GM23248 (cell line): ENCODE results near the gene LYPD8. TPM values are rescaled to one million over a fixed set of nuclear protein-coding genes. Genes with fewer than 3 reads are reported as not detected.

Source experiments
- DNase-seq: peaks from one replicate; pipeline ENCODE4 v3.0.0-alpha.2; 2015
- H2AFZ ChIP-seq: fragments of 200-600 bp; sonication (generic); 2 replicates; pipeline ENCODE4 v1.6.1; 2016; ENCODE audit warnings: antibody characterized with exemption
- H3F3A ChIP-seq: fragments of 200-600 bp; sonication (generic); 2 replicates; pipeline ENCODE4 v1.6.1; 2016; ENCODE audit warnings: mild to moderate bottlenecking, antibody characterized with exemption, mixed run types; ENCODE audit not compliant: insufficient read depth
- H3K27ac ChIP-seq: fragments of 200-600 bp; sonication (generic); 2 replicates; pipeline ENCODE4 v1.5.1; 2016; ENCODE audit warnings: mild to moderate bottlenecking
- H3K27me3 ChIP-seq: fragments of 200-600 bp; sonication (generic); replicated peaks from 2 replicates; pipeline ENCODE4 v1.6.1; 2016; ENCODE audit warnings: mild to moderate bottlenecking; ENCODE audit not compliant: insufficient read depth
- H3K36me3 ChIP-seq: fragments of 200-600 bp; sonication (generic); 2 replicates; pipeline ENCODE4 v1.6.1; 2016; ENCODE audit warnings: low read depth, mild to moderate bottlenecking
- H3K4me1 ChIP-seq: fragments of 200-600 bp; sonication (generic); 2 replicates; pipeline ENCODE4 v1.6.1; 2016; ENCODE audit warnings: mild to moderate bottlenecking; ENCODE audit not compliant: insufficient read depth
- H3K4me2 ChIP-seq: fragments of 200-600 bp; sonication (generic); one replicate; pipeline ENCODE4 v1.6.1; 2016; ENCODE audit warnings: mild to moderate bottlenecking; ENCODE audit not compliant: unreplicated experiment
- H3K4me3 ChIP-seq: fragments of 200-600 bp; sonication (generic); 2 replicates; pipeline ENCODE4 v1.5.1; 2016; ENCODE audit warnings: mild to moderate bottlenecking
- H3K79me2 ChIP-seq: fragments of 200-600 bp; sonication (generic); 2 replicates; pipeline ENCODE4 v1.6.1; 2016; ENCODE audit warnings: mild to moderate bottlenecking; ENCODE audit not compliant: insufficient read depth
- H3K9ac ChIP-seq: fragments of 200-600 bp; sonication (generic); 2 replicates; pipeline ENCODE4 v1.6.1; 2016; ENCODE audit warnings: mild to moderate bottlenecking
- H3K9me2 ChIP-seq: fragments of 200-600 bp; sonication (generic); 2 replicates; pipeline ENCODE4 v1.6.1; 2016; ENCODE audit warnings: mixed run types, mild to moderate bottlenecking, moderate library complexity; ENCODE audit not compliant: insufficient read depth
- H3K9me3 ChIP-seq: fragments of 200-600 bp; sonication (generic); one replicate; pipeline ENCODE4 v1.6.1; 2017; ENCODE audit warnings: low read depth
- H4K20me1 ChIP-seq: fragments of 200-600 bp; sonication (generic); 2 replicates; pipeline ENCODE4 v1.6.0; 2016; ENCODE audit not compliant: insufficient read depth
- EZH2 ChIP-seq: fragments of 200-600 bp; sonication (generic); IDR thresholded peaks from 2 replicates; pipeline ENCODE4 v1.6.1; 2018; ENCODE audit warnings: antibody characterized with exemption, mild to moderate bottlenecking; ENCODE audit not compliant: insufficient read depth, poor library complexity, severe bottlenecking
- EZH2phosphoT487 ChIP-seq: fragments of 200-600 bp; sonication (generic); IDR thresholded peaks from 2 replicates; pipeline ENCODE4 v1.6.1; 2018; ENCODE audit warnings: antibody characterized with exemption, moderate library complexity, mild to moderate bottlenecking, low read depth; ENCODE audit not compliant: insufficient read depth
- WGBS, 2 experiments: methylation state at CpG; one replicate each; pipeline ENCODE4 v1.1.6; 2015 to 2017; ENCODE audit warnings: low lambda C conversion rate in 2 of 2, low coverage in 1 of 2; ENCODE audit errors: missing lambda C conversion rate in 2 of 2; 5-methylcytosine and 5-hydroxymethylcytosine counted together
- in situ Hi-C: fragments of 300-500 bp; cut with MboI; formaldehyde crosslinking; loops from 2 replicates; pipeline ENCODE4 v1.15.0; 2020
- polyA plus RNA-seq: library from polyadenylated mRNA; unstranded; fragments of >200 nt; fragmentation: Nextera tagmentation; extraction: Ambion mirVana; gene quantifications from 2 replicates; pipeline ENCODE4 v1.2.1, GENCODE V29; 2016
- total RNA-seq: library from RNA; depleted of rRNA; stranded (reverse); fragments of >200 nt; shearing (Covaris generic); gene quantifications from 2 replicates; pipeline ENCODE4 v1.2.3, GENCODE V29; 2014

Gene LYPD8
- total and polyA plus RNA-seq, 2 experiments from 2014 or later: not detected

DNA sequence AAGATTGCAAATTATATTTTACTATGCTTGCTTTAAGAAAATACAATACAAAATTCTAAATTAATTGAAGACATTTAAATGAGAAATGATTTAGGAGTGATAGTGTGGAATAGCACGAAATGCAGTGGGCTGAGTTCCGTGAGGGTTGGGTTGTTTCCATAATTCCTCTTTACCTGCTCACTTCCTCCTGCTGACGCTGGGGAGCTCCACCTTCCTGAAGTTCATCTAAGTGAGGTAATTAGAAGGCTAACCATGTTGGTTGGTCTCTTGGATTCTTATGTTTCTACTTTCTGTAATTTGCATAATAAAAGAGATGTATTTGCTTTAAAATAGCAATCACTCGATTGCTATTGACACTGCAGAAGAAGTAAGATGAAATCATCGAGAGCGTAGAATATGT, 57.7 kb downstream of the LYPD8 start:
- in situ Hi-C loops: no loop called here
- Histone ChIP-seq H3K9me2 (no peaks in the 10 kb centered on the region), H3K27me3 (no peaks in the 10 kb centered on the region), H3K36me3 (no peaks in the 10 kb centered on the region), H3K9me3 (no peaks in the 10 kb centered on the region), H3K4me1 (no peaks in the 10 kb centered on the region), H2AFZ (no peak overlapping the region), H3K27ac (no peak overlapping the region), H3K9ac (no peak overlapping the region), H3K4me2 (no peak overlapping the region), H3K4me3 (no peak overlapping the region), H3K79me2 (no peaks in the 10 kb centered on the region), H3F3A (no peaks in the 10 kb centered on the region), H4K20me1 (no peaks in the 10 kb centered on the region)
- 27 to 33% methylated on average over 6 of the region's 6 CpGs for WGBS, 2 experiments
- DNase-seq: no peak
- TF ChIP-seq EZH2: no peak

DNA sequence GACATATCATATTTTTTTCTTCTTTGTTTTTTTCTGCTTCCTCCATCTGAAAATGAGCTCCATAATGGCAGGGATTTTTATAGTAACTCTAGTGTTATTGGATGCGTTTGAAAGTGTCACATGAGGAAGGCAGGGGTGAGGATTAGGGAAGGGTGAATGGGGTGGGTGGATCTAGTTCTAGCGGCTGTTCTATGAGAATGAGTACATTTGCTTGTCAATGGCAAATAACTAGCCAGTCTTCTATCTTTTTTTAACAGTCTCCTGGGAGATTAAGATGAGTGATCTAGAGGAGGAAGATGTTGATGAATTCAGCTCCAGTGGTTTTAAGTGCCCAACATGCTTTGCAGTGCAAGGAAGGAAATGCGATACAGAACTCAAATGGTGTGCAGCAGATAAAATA, 58.8 kb downstream of the LYPD8 start:
- no peaks in the 10 kb centered on the region for H4K20me1 ChIP-seq
- H3K9me3 ChIP-seq: no peaks in the 10 kb centered on the region
- no peak overlapping the region for H3K9ac ChIP-seq
- no peaks in the 10 kb centered on the region for H3K79me2 ChIP-seq
- WGBS, 2 experiments: 50 to 58% methylated on average over 3 of the region's 3 CpGs
- no peak overlapping the region for H3K4me3 ChIP-seq
- H3K4me1 ChIP-seq: no peaks in the 10 kb centered on the region
- TF ChIP-seq EZH2phosphoT487 (no peak), EZH2 (no peak)
- H3K27ac ChIP-seq: no peak overlapping the region
- no peak for DNase-seq
- no peak overlapping the region for H2AFZ ChIP-seq
- no peaks in the 10 kb centered on the region for H3K9me2 ChIP-seq
- no peaks in the 10 kb centered on the region for H3K36me3 ChIP-seq
- H3K4me2 ChIP-seq: no peak overlapping the region
- no peaks in the 10 kb centered on the region for H3K27me3 ChIP-seq
- in situ Hi-C loops: no loop called here
- H3F3A ChIP-seq: no peaks in the 10 kb centered on the region

DNA sequence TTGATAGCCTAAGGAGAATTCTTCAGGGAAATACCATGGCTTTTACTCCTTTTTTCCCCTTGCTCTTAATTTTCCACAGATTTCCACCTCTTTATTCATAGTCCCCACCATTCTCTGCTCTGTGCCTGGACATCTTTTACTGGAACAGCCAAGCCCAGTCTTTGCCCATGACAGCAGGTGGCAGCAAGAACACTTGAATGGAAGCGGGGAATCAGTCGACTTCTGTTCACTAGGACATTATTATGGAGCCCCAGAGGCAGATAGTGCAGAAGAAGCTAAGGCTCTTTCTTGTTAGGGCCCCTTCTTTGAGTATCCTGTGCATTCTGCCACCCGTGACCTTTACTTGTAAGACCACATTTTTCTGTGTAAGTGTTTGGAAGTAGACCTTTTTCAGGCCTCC, 59.3 kb downstream of the LYPD8 start:
- Histone ChIP-seq H3K4me2 (no peak overlapping the region), H3K9me3 (no peaks in the 10 kb centered on the region), H3K9ac (no peak overlapping the region), H4K20me1 (no peaks in the 10 kb centered on the region), H3K9me2 (no peaks in the 10 kb centered on the region), H2AFZ (no peak overlapping the region), H3K4me1 (no peaks in the 10 kb centered on the region), H3K79me2 (no peaks in the 10 kb centered on the region), H3F3A (no peaks in the 10 kb centered on the region), H3K27ac (no peak overlapping the region), H3K36me3 (no peaks in the 10 kb centered on the region), H3K4me3 (no peak overlapping the region), H3K27me3 (no peaks in the 10 kb centered on the region)
- in situ Hi-C loops: no loop called here
- WGBS, 2 experiments: 9 to 13% methylated on average over 3 of the region's 3 CpGs
- TF ChIP-seq EZH2phosphoT487 (no peak), EZH2 (no peak)
- peak; percentile 3 for DNase-seq

DNA sequence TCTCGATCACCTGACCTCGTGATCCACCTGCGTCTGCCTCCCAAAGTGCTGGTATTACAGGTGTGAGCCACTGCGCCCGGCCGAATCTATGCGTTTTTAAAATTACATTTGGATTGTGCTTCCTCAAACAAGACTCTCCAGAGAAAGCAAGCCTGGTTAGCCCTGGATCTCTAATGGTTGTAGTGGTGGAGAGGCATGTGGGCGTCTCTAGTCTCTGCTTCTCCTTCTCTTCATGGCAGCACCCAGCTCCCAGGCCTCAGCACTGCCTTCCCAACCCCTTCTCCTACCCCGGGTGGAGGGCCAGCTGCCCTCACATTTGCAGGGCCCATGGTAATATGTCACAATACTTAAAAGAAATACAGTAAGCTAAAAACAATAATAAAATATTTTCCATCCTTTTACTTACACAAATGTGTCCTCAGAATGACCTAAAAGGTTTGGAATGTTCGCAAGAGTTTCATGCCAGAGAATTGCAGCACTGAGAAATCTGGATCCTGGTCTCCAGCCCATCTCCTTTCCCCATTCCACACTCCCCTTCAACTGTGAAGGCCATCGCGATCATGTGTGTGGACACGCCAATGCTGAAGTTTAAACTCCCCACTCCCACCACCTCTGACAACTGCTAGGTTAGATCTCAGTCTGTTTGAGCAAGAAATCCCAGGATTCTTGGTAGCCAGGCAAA, 60.0 kb downstream of the LYPD8 start:
- H3K4me2 ChIP-seq: no peak overlapping the region
- in situ Hi-C loops: no loop called here
- H3K79me2 ChIP-seq: no peaks in the 10 kb centered on the region
- no peak overlapping the region for H3K9ac ChIP-seq
- WGBS, 2 experiments: 40 to 42% methylated on average over 13 of the region's 13 CpGs
- TF ChIP-seq EZH2: no peak
- TF ChIP-seq EZH2phosphoT487: no peak
- no peaks in the 10 kb centered on the region for H3F3A ChIP-seq
- H3K9me2 ChIP-seq: no peaks in the 10 kb centered on the region
- no peaks in the 10 kb centered on the region for H3K4me1 ChIP-seq
- no peaks in the 10 kb centered on the region for H3K27me3 ChIP-seq
- no peak overlapping the region for H3K27ac ChIP-seq
- H2AFZ ChIP-seq: no peak overlapping the region
- H3K36me3 ChIP-seq: no peaks in the 10 kb centered on the region
- DNase-seq: peak; percentile 49
- H3K4me3 ChIP-seq: no peak overlapping the region
- H4K20me1 ChIP-seq: no peaks in the 10 kb centered on the region
- H3K9me3 ChIP-seq: no peaks in the 10 kb centered on the region
